K562 (cell line): ENCODE results near the gene ALX3. TPM values are rescaled to one million over a fixed set of nuclear protein-coding genes. Genes with fewer than 3 reads are reported as not detected.

ENCODE experiments used
- ARID2 ChIP-seq: fragments of 450-650 bp; IDR thresholded peaks from 2 replicates; pipeline ENCODE4 v1.6.1; 2017; ENCODE audit warnings: antibody characterized with exemption, mild to moderate bottlenecking
- ATF7 ChIP-seq: fragments of 450-650 bp; IDR thresholded peaks from 2 replicates; pipeline ENCODE4 v1.7.1; 2014; ENCODE audit warnings: mild to moderate bottlenecking, moderate library complexity
- ESRRA ChIP-seq: fragments of 450-650 bp; IDR thresholded peaks from 2 replicates; pipeline ENCODE4 v1.6.1; 2014; ENCODE audit warnings: low read depth, mild to moderate bottlenecking, moderate library complexity, borderline replicate concordance
- GABPB1 ChIP-seq: sonication (generic); formaldehyde crosslinking; IDR thresholded peaks from 2 replicates; pipeline ENCODE4 v1.8.0; 2022; ENCODE audit warnings: mild to moderate bottlenecking, missing genetic modification reagents
- MBD1 ChIP-seq: fragments of 250-450 bp; sonication (Bioruptor Pico); IDR thresholded peaks from 2 replicates; pipeline ENCODE4 v1.8.0; 2022; ENCODE audit warnings: inconsistent platforms
- MLLT1 ChIP-seq, 2 experiments: fragments of 450-650 bp; IDR thresholded peaks; 2 replicates each; pipeline ENCODE4 v1.6.1; 2016
- RAD21 ChIP-seq, 2 experiments: fragments of 250-450 bp in 1 of 2; fragments of 450-650 bp in 1 of 2; sonication (Bioruptor Pico) in 1 of 2; formaldehyde crosslinking in 1 of 2; IDR thresholded peaks in 1 of 2; conservative IDR thresholded peaks in 1 of 2; 2 replicates each; pipeline versions ENCODE4 v1.4.0 to v1.8.0; 2020 to 2022; ENCODE audit warnings: mild to moderate bottlenecking in 2 of 2, moderate library complexity in 1 of 2
- REST ChIP-seq, 2 experiments: fragments of 450-650 bp; formaldehyde crosslinking in 1 of 2; IDR thresholded peaks; 2 replicates each; pipeline versions ENCODE4 v1.4.0 to v1.6.1; 2014 to 2020; ENCODE audit warnings: mild to moderate bottlenecking in 2 of 2, borderline replicate concordance in 1 of 2, low read depth in 1 of 2
- SMARCA5 ChIP-seq: fragments of 450-650 bp; IDR thresholded peaks from 2 replicates; pipeline ENCODE4 v1.6.1; 2016
- STAG1 ChIP-seq: sonication (generic); formaldehyde crosslinking; IDR thresholded peaks from 2 replicates; pipeline ENCODE4 v1.5.0; 2020; ENCODE audit warnings: missing genetic modification reagents, borderline replicate concordance
- ZBTB12 ChIP-seq: fragments of 250-450 bp; sonication (Bioruptor Pico); IDR thresholded peaks from 2 replicates; pipeline ENCODE4 v1.4.0; 2020
- ZNF347 ChIP-seq: fragments of 450-650 bp; formaldehyde crosslinking; IDR thresholded peaks from 2 replicates; pipeline ENCODE4 v1.4.0; 2020; ENCODE audit warnings: low read depth, mild to moderate bottlenecking, moderate library complexity
- polyA plus RNA-seq, 8 experiments: library from polyadenylated mRNA; depleted of rRNA in 4 of 8; stranded (reverse) in 5 of 8; unstranded in 3 of 8; fragments of >200 nt; fragmentation: Nextera tagmentation in 2 of 8; fragmentation: Illumina TruSeq in 1 of 8; extraction: Ambion mirVana in 2 of 8; extraction: Trizol in 1 of 8; gene quantifications; 2 replicates each; pipeline versions ENCODE4 v1.2.1 to v1.2.3, GENCODE V29; 2011 to 2014; ENCODE audit warnings: inconsistent platforms in 1 of 8, missing spikeins in 1 of 8
- total RNA-seq, 7 experiments: library from RNA; depleted of rRNA in 6 of 7; stranded (reverse); fragments of >200 nt in 6 of 7; fragmentation: Illumina TruSeq in 2 of 7; extraction: Trizol in 2 of 7; gene quantifications; 2 replicates each; pipeline versions ENCODE4 v1.2.1 to v1.2.3, GENCODE V29; 2011 to 2021; ENCODE audit warnings: low replicate concordance in 1 of 7

ALX3 gene
- total and polyA plus RNA-seq, 9 of the 15 experiments (the other 6 are each of a cell fraction or from before 2014, with no cell fraction given): not detected

GRCh38 chr1:110106013-110106941, 35.8 kb upstream of the ALX3 start (continued):
- TF ChIP-seq REST (IDR thresholded peaks at IDR 0.05; ENCODE audit: borderline replicate concordance) (peak; percentile 81), REST (CRISPR knock-in tag; IDR thresholded peaks at IDR 0.05; ENCODE audit: low read depth) (no peak), MLLT1 (IDR thresholded peaks at IDR 0.05) (no peak), MBD1 (CRISPR knock-in tag) (no peak), ZBTB12 (CRISPR knock-in tag) (no peak), ARID2 (0 out of 2 replicates have a peak, but pooled peaks have one; percentile 47), GABPB1 (CRISPR knock-in tag) (0 out of 2 replicates have a peak, but pooled peaks have one; percentile 34), ATF7 (peak; percentile 38; the same call in 1 of the 2 replicates), RAD21 (CRISPR knock-in tag; conservative IDR thresholded peaks at IDR 0.05 in 1 of 2, IDR thresholded peaks at IDR 0.05 in 1 of 2) (peak; percentile 88 to 97), STAG1 (CRISPR knock-in tag) (peak; percentile 77; the same call in 1 of the 2 replicates), ZNF347 (no peak), ESRRA (0 out of 2 replicates have a peak, but pooled peaks have one; percentile 48), SMARCA5 (no peak)
